MG63 (cell line): ENCODE measurements around the gene ZNF439. TPM values are rescaled to one million over a fixed set of nuclear protein-coding genes. Genes with fewer than 3 reads are reported as not detected.
"Not testable (repeated sequence)": the region's sequence is repeated elsewhere in the genome, so short reads cannot be mapped to it uniquely, and the experiment has no call there.

Experiments used
- DNase-seq: peaks from one replicate; pipeline ENCODE4 v3.0.0-alpha.2; 2020
- H3K27me3 ChIP-seq: fragments of 250-450 bp; sonication (Bioruptor Pico); 2 replicates; pipeline ENCODE4 v1.5.1; 2020; ENCODE audit warnings: mild to moderate bottlenecking, moderate library complexity
- H3K36me3 ChIP-seq: fragments of 250-450 bp; sonication (Bioruptor Pico); 2 replicates; pipeline ENCODE4 v1.5.1; 2020; ENCODE audit warnings: mild to moderate bottlenecking, moderate library complexity
- H3K4me3 ChIP-seq: fragments of 250-450 bp; sonication (Bioruptor Pico); 2 replicates; pipeline ENCODE4 v1.5.1; 2020; ENCODE audit warnings: mild to moderate bottlenecking, moderate library complexity
- H3K9me3 ChIP-seq: fragments of 250-450 bp; sonication (Bioruptor Pico); 2 replicates; pipeline ENCODE4 v1.5.1; 2020; ENCODE audit warnings: mild to moderate bottlenecking, moderate library complexity
- total RNA-seq: library from RNA; depleted of rRNA; stranded (reverse); fragments of >200 nt; shearing (Covaris generic); gene quantifications from 2 replicates; pipeline ENCODE4 v1.2.3, GENCODE V29; 2014; ENCODE audit warnings: low replicate concordance; rRNA removed

Gene ZNF439
- total RNA-seq, 1 experiment from 2014 or later = 0.40 TPM

GRCh38 chr19:11894851-11895250 lies 46.3 kb downstream of the ZNF439 start:
- Histone ChIP-seq H3K36me3 (no peaks in the 10 kb centered on the region), H3K4me3 (no peak overlapping the region)

GRCh38 chr19:11902228-11902627 lies 53.7 kb downstream of the ZNF439 start:
- H3K27me3 ChIP-seq = no peaks in the 10 kb centered on the region
- no peak overlapping the region for H3K4me3 ChIP-seq
- no peaks in the 10 kb centered on the region for H3K36me3 ChIP-seq
- DNase-seq = no peak
- peaks cover 33% of the 10 kb centered on the region for H3K9me3 ChIP-seq

More at GRCh38 chr19:11894851-11895250, 46.3 kb downstream of the ZNF439 start:
- no peak for DNase-seq
- Histone ChIP-seq H3K9me3 (peaks cover 2% of the 10 kb centered on the region; the same call in 1 of the 2 replicates), H3K27me3 (no peaks in the 10 kb centered on the region; the same call in 1 of the 2 replicates)

GRCh38 chr19:11905928-11906327 lies 57.4 kb downstream of the ZNF439 start:
- Histone ChIP-seq H3K9me3 (peaks cover 58% of the 10 kb centered on the region), H3K36me3 (no peaks in the 10 kb centered on the region), H3K27me3 (no peaks in the 10 kb centered on the region), H3K4me3 (no peak overlapping the region)
- DNase-seq = no peak

GRCh38 chr19:11911937-11912336 lies 63.4 kb downstream of the ZNF439 start:
- H3K36me3 ChIP-seq, H3K27me3 ChIP-seq, DNase-seq, H3K4me3 ChIP-seq: not testable (repeated sequence)
- H3K9me3 ChIP-seq = peaks cover 52% of the 10 kb centered on the region

- H3K9me3 ChIP-seq = peaks cover 35% of the 10 kb centered on the region
- DNase-seq, H3K4me3 ChIP-seq, H3K27me3 ChIP-seq, H3K36me3 ChIP-seq: not testable (repeated sequence)
Observed at GRCh38 chr19:11914417-11915051, 66.0 kb downstream of the ZNF439 start.

Other genes with a start within 250 kb of the ZNF439 start
- 10.1 and 14.8 TPM in 2 replicates for gene ZNF823, start 109.8 kb upstream of the ZNF439 start, total RNA-seq
- 5.7 and 21.8 TPM in 2 replicates for gene ZNF441, start 81.7 kb upstream of the ZNF439 start, total RNA-seq
- not detected in 2 replicates for gene ZNF491, start 50.2 kb upstream of the ZNF439 start, total RNA-seq
- gene ZNF440, start 34.5 kb upstream of the ZNF439 start, total RNA-seq = 13.6 and 20.9 TPM in 2 replicates
- gene ZNF69, start 39.1 kb downstream of the ZNF439 start, total RNA-seq = not detected in 2 replicates
- 19.3 and 24.5 TPM in 2 replicates for gene ZNF700, start 76.4 kb downstream of the ZNF439 start, total RNA-seq
- 0.22 and 0.40 TPM in 2 replicates for gene ZNF763, start 116.3 kb downstream of the ZNF439 start, total RNA-seq
- 15.7 and 16.1 TPM in 2 replicates for gene ZNF433, start 187.0 kb downstream of the ZNF439 start, total RNA-seq
- gene ZNF878, start 204.2 kb downstream of the ZNF439 start, total RNA-seq = 0.13 and 1.1 TPM in 2 replicates
- 1.7 and 8.0 TPM in 2 replicates for gene ZNF844, start 216.0 kb downstream of the ZNF439 start, total RNA-seq